HG03159 (cell line): ENCODE data around the gene ZNF92.
"Not testable (repeated sequence)": the region's sequence is repeated elsewhere in the genome, so short reads cannot be mapped to it uniquely, and the experiment has no call there.

Experiments used
- ATAC-seq: cut with Tn5 transposase; IDR thresholded peaks from one replicate; pipeline ENCODE4 v1.9.1; 2021; ENCODE audit warnings: mild to moderate bottlenecking, moderate library complexity; ENCODE audit not compliant: unreplicated experiment

ZNF92 gene

DNA sequence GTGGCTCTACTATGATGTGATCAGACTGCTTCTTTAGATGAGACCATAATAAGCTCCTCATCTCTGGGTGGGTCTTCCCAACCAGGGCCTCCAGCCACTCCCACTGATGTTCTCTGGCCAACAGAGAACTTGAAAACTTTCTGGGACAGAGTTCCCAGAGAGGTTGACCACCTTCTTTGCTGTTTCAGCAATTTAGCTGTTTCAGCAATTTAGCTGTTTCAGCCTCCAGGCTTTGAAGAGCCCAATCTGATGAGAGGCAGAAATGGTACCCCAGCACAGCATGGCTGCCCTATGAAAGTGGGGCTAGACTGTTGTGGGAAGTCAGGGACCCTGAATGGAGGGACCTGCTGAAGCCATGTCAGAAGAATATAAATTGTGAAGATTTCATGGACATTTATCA is 49.0 kb downstream of the ZNF92 start:
- no peak for ATAC-seq

DNA sequence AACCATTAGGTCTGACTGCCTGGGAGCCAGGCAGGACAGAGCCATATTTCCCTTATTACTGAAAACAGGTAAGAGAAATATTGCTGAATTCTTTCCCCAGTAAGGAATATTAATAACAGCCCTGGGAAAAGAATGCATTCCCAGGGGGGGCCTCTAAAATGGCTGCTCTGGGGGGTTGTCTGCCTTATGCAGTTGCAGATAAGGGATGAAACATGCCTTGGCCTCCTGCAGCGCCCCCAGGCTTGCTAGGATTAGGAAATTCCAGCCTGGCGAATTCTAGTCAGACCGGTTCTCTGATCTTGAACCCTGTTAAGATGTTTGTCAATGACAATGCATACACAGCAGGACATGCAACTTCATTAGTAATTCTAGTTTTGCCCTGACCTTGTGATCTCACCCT is 49.6 kb downstream of the ZNF92 start:
- ATAC-seq: not testable (repeated sequence)

DNA sequence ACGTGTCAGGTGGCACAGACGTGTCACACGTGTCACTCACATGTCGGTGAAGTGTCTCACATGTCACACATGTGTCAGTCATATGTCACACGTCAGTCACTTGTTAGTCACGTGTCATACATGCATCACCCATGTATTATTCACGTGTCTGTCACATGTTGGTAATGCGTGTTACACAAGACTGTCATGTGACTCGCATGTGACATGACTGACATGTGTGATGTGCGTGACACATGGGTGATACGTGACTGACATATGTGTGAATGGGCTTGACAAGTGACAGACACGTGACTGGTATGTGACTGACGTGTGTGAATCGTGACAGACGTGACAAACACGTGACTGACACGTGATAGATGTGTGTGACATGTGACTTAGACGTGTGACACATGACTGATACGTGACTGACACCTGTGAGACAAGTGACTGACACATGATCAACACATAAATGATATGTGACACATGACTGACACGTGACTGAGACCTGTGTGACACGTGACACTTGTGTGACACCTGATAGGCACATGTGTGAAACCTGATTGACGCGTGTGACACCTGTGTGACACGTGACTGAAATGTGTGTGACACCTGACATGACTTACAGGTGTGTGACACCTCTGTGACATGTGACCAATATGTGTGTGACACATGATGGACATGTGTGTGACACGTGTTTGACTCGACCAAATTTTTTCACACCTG is 56.1 kb downstream of the ZNF92 start:
- no peak for ATAC-seq

DNA sequence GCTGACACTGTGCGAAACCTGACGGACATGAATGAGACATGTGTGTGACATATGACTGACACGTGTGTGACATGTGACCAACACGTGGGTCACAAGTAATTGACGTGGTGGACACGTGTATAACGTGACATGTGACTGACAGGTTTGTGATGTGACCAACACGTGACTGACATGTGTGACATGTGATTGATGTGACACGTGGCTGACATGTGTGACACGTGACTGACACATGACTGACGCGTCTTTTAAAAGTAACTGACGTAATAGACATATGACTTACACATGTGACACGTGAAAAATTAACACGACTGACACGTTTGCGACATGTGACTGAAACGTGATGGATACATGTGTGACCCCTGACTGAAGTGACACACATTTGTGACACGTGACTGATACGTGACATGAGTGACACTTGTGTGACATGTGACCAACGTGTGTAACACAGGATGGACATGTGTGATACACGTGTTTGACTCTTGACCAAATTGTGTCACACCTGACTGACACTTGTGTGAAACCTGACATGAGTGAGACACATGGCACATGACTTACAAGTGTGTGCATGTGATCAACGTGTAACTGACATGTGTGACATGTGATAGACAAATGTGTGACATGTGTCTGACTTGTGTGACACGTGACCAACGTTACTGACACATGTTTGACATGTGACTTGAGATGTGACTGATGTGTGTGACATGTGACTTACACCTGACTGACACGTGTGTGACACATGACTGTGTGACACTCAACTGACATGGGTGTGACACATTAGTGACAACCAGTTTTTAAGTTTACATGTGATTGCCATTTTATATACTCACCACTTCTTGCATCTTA is 56.9 kb downstream of the ZNF92 start:
- ATAC-seq: no peak

DNA sequence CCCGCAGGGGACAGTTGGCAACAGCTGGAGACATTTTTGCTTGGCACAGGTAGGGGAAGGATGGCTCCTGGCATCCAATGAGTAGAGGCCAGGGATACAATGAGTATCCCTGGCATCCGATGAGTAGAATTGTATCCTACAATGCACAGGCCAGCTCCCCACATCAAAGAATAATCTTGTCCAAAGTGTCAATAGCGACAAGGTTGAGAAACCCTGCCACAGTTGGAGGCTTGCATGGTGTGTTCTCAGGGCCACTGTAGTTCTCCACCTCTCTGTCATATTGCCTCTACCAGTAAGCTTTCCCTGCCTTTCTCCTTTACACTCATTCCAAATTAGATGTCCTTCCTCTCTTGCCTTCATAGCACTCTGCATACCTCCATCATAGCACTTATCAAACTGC is 60.7 kb downstream of the ZNF92 start:
- no peak for ATAC-seq

DNA sequence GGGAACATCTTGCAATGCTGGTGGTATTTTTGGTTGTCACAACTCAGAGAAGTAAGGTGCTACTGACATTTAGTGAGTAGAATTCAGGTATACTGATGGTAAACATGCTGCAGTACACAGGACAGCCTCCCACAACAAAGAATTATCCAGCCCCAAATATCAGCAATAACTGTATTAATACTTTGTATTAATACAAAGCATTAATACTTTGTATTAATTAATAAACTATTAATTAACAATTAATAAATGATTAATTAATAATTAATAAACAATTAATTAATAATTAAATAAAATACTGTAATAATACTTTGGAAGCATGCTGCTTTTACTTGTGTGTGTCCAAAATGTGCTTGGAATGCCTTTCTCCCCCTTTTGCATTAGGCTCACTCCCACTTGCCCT is 62.5 kb downstream of the ZNF92 start:
- no peak for ATAC-seq

DNA sequence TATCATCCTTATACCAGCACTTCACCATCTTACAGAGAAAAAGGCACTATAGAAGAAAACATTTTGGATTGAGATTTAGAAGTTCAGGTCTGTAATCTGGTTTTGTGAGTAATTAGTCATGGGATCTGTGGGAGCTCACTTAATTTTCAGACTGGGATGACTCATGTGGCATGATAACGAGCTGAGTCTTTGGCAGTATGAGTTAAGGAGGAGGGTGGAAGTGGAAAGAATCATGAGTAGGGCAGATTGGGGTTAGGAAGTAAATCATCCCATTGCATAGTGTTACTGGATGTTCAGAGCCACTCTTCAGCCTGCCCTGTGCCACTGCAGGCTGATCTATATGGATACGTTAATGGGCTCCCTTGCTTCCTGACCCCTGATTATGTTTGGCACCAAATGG is 64.9 kb downstream of the ZNF92 start:
- ATAC-seq: no peak

DNA sequence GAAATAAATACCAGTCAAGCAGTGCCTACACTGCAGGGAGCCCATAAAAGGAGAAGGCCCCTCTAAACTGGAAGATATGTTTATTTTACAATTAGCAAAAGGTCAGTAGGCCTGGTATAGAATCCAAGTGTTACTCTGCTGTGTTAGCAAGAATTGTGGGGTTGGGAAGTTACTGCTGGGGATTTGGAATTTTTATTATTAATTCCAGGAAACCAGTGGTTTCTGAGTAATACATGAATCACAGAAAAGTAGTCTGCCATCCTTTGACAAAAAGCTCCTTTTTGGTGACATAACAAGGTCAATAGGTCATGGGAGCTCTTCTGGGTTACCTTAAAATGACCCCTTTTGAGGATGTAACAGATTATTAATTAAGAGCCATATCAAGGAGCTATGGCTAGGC is 67.4 kb downstream of the ZNF92 start:
- ATAC-seq: no peak

DNA sequence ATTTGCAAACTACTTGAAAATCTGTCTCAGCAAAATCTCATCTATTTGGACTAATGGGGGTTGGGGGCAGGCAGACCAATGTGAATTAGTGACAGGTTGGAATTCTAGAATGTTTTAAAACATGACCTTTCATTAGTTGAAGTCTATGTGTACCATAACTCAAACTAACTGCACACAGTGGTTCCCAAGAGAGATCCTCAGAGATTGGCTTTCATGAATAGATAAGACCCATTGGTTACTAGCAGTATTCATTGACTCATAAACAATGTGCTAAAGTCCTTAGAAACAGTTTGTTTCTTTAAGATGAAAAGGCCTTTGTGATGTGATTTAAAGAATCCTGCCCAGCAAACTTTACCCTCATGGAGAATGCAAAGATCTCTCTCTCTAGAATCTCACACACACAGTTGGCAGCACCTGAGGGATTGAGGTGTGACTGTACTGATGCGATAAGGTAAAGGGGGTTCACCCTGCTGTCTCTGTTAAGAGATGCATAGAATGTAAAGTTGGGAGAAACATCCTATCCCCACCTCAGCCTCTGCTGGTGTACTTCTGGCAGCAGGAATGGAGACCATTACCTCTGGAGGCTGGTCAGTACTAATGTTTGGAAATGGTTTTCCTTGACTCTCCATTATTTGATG is 70.7 kb downstream of the ZNF92 start:
- no peak for ATAC-seq

DNA sequence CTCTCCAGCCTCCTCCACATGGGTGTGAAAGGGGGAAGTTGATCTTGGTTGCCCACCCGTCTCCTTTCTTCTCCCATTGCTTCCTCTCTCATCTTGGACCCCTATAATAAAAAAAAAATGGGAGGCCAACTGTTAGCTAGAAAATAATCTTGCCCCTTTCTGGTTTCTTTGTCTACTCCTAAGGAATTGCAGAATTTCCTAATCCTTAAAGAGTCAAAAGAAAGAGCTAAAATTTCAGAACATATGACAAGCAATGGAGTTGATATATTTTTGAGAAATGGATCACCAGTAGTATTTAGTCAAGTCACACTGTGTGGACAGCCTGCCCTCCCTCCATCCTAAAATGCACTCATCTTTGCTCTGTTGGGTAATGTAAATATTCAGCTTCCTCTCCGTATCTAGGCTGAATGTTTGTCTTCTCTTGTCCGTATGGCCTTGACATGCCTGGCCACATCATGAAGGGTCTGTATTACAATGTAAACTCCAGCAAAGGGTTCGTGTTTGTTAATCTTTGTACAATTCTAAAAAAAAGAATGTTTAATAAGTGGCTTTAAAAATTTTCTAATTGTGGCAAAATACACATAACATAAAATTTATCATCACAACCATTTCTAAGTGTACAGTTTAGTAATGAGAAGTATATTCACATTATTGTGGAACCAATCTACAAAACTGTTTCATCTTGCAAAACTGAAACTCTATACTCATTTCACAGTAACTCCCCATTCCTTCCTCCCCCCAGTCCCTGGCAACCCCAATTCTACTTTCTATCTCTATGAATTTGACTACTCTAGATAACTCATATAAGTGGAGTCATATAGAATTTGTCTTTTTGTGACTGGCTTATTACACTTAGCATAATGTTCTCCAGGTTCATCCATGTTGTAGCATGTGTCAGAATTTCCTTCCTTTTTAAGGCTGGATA is 71.5 kb downstream of the ZNF92 start:
- no peak for ATAC-seq

DNA sequence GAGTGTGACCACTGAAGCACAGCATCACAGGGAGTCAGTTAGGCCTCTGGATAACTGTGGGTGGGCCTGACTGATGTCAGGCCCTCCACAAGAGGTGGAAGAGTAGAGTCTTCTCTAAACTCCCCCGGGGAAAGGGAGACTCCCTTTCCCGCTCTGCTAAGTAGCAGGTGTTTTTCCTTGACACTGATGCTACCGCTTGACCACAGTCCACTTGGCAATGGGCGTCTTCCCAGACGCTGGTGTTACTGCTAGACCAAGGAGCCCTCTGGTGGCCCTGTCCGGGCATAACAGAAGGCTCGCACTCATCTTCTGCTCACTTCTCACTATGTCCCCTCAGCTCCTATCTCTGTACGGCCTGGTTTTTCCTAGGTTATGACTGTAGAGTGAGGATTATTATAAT is 73.4 kb downstream of the ZNF92 start:
- not testable (repeated sequence) for ATAC-seq

DNA sequence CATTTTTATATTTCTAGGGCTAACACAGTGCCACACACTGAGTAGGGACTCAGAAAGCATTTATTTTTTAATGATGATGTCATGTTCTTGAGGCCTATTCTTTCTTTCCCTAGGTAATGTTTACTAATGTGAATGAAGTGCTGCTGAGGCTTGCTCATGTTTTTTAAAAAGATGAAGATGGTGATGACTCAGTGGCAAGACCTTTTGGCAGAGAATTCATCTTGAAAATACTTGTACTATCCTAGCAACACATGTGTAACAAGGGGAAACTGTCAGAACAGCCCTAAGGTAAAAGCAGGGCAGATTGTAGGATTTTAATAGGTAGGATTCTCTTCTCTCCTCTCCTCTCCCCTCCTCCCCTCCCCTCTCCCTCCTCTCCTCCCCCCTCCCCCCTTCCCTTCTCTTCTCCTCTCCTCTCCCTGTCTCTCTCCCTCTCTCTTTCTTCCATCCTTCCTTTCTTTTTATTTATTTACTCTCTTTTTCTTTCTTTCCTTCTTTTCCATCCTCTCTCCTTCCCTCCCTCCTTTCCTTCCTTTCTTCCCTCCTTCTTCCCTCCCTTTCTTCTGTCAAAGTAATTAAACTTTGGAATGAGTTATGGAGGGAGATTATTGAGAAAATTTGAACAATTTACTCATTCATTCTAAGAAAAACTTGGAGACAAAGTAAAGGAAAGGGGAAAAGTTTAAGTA is 75.3 kb downstream of the ZNF92 start:
- ATAC-seq: no peak

DNA sequence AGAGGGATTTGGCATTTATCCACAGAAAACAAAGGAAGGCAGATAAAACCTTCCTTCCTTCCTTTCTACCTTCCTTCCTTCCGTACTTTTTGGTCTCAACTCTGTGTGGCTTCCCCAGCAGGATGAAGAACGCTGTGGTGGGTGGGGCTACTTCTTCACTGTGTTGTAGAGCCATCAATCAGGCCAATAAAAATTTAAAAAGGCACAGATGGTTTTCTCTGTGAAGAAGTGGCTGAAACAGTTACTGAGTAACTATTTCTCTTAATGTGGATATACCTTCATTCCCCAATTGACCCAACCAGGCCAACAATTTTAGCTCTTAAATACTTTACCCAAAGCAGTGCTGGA is 75.8 kb downstream of the ZNF92 start:
- no peak for ATAC-seq
